K562 (cell line): ENCODE data around the gene COL4A2. TPM values are rescaled to one million over a fixed set of nuclear protein-coding genes. Genes with fewer than 3 reads are reported as not detected.

Experiments
- ATAC-seq: fragments of 200-7000 bp; cut with Tn5 transposase; 3 replicates; pipeline ENCODE4 v1.9.1; 2020; ENCODE audit warnings: moderate library complexity
- BruUV-seq: library from RNA; stranded (reverse); fragments of 400-500 nt; replicated peaks from 2 replicates; lab custom pipeline; 2021; lab: Mats Ljungman, UMichigan
- CTCF ChIA-PET: fragments of 300-600 bp; formaldehyde crosslinking; extraction: SDS; loops from one replicate; lab custom pipeline; 2021; ENCODE audit warnings: low intra/inter-chr PET ratio; lab: Yijun Ruan, JAX
- POLR2A ChIA-PET: fragments of 300-600, 350-650 bp; sonication (Branson Sonifier 250); formaldehyde crosslinking; extraction: SDS; loops from one replicate; lab custom pipeline; 2021; ENCODE audit warnings: antibody characterized with exemption, inconsistent platforms; lab: Yijun Ruan, JAX
- DNase-seq, 4 experiments: peaks; one replicate each; pipeline versions ENCODE4 v3.0.0 to v3.0.0-alpha.2; 2011 to 2018; ENCODE audit warnings: low spot score in 3 of 4, mixed read lengths in 3 of 4; ENCODE audit errors: extremely low read depth in 1 of 4
- FAIRE-seq: peaks from 2 replicates; lab custom pipeline; 2011; peaks lifted over from hg19 to GRCh38; lab: Jason Lieb, UNC
- H2AFZ ChIP-seq: 2 replicates; pipeline ENCODE4 v1.6.0; 2011; ENCODE audit warnings: low read depth, low read length, control low read depth, inconsistent platforms
- H3K27ac ChIP-seq: fragments of 200-600 bp; 3 replicates; pipeline ENCODE4 v1.8.0; 2011; ENCODE audit warnings: low read depth, mild to moderate bottlenecking, control low read depth, inconsistent platforms, low read length, moderate library complexity, mixed read lengths; ENCODE audit errors: extremely low read depth
- H3K27me3 ChIP-seq, 2 experiments: fragments of 300-600 bp in 1 of 2; 2 replicates in 1 of 2; 3 replicates in 1 of 2; pipeline versions ENCODE4 v1.6.0 to v1.8.0; 2011; ENCODE audit warnings: inconsistent platforms in 2 of 2, low read length in 2 of 2, mild to moderate bottlenecking in 1 of 2, mixed read lengths in 1 of 2, moderate library complexity in 1 of 2; ENCODE audit not compliant: control insufficient read depth in 2 of 2, insufficient read depth in 2 of 2
- H3K36me3 ChIP-seq: fragments of 300-600 bp; 3 replicates; pipeline ENCODE4 v1.8.0; 2011; ENCODE audit warnings: mild to moderate bottlenecking, low read length, inconsistent platforms; ENCODE audit not compliant: control insufficient read depth, insufficient read depth
- H3K4me1 ChIP-seq, 2 experiments: fragments of 200-600 bp in 1 of 2; replicated peaks in 1 of 2; 2 replicates in 1 of 2; 3 replicates in 1 of 2; pipeline versions ENCODE4 v1.5.1 to v1.8.0; 2011; ENCODE audit warnings: inconsistent platforms in 2 of 2, low read length in 2 of 2, mild to moderate bottlenecking in 1 of 2, mixed read lengths in 1 of 2, moderate library complexity in 1 of 2; ENCODE audit not compliant: control insufficient read depth in 2 of 2, insufficient read depth in 2 of 2
- H3K4me2 ChIP-seq: 2 replicates; pipeline ENCODE4 v1.6.1; 2011; ENCODE audit warnings: low read length, control low read depth, inconsistent platforms, mixed read lengths; ENCODE audit not compliant: insufficient read depth
- H3K4me3 ChIP-seq: fragments of 200-600 bp; sonication (generic), shearing (Covaris generic); 2 replicates; pipeline ENCODE4 v1.5.1; 2016; ENCODE audit warnings: control low read depth, inconsistent platforms
- H3K79me2 ChIP-seq: fragments of 200-600 bp; 3 replicates; pipeline ENCODE4 v1.8.0; 2011; ENCODE audit warnings: low read length, inconsistent platforms; ENCODE audit not compliant: control insufficient read depth, insufficient read depth
- H3K9ac ChIP-seq, 2 experiments: 2 replicates each; pipeline versions ENCODE4 v1.6.0 to v1.6.1; 2011; ENCODE audit warnings: low read depth in 2 of 2, low read length in 2 of 2, control low read depth in 1 of 2, inconsistent platforms in 1 of 2, mild to moderate bottlenecking in 1 of 2, mixed read lengths in 1 of 2; ENCODE audit not compliant: insufficient read depth in 1 of 2
- H3K9me1 ChIP-seq: one replicate; pipeline ENCODE4 v1.6.0; 2011; ENCODE audit warnings: inconsistent platforms, mild to moderate bottlenecking, low read length, moderate library complexity; ENCODE audit not compliant: control insufficient read depth, insufficient read depth
- H3K9me3 ChIP-seq: replicated peaks from 2 replicates; pipeline ENCODE4 v1.5.1; 2011; ENCODE audit warnings: low read depth, low read length, inconsistent platforms; ENCODE audit not compliant: control insufficient read depth, insufficient read depth
- H4K20me1 ChIP-seq: replicated peaks from 2 replicates; pipeline ENCODE4 v1.6.1; 2011; ENCODE audit warnings: low read length, inconsistent platforms, mixed read lengths; ENCODE audit not compliant: control insufficient read depth, insufficient read depth
- CHD7 ChIP-seq: fragments of 200-600 bp; sonication (generic); IDR thresholded peaks from one replicate; pipeline ENCODE4 v1.6.1; 2012; ENCODE audit warnings: mild to moderate bottlenecking, low read depth, low read length, inconsistent platforms
- GABPB1 ChIP-seq: sonication (generic); formaldehyde crosslinking; IDR thresholded peaks from 2 replicates; pipeline ENCODE4 v1.8.0; 2022; ENCODE audit warnings: mild to moderate bottlenecking, missing genetic modification reagents
- HDAC8 ChIP-seq: fragments of 450-650 bp; IDR thresholded peaks from 2 replicates; pipeline ENCODE4 v1.6.1; 2016; ENCODE audit warnings: mild to moderate bottlenecking, missing genetic modification characterization, moderate library complexity, missing compliant biosample characterization
- KDM2B ChIP-seq: fragments of 250-450 bp; sonication (Bioruptor Pico); IDR thresholded peaks from 2 replicates; pipeline ENCODE4 v1.8.0; 2021; ENCODE audit warnings: mild to moderate bottlenecking, moderate library complexity
- NELFE ChIP-seq: IDR thresholded peaks from 2 replicates; pipeline ENCODE4 v1.6.1; 2011; ENCODE audit warnings: mild to moderate bottlenecking; ENCODE audit not compliant: insufficient read depth, insufficient read length
- POLR3G ChIP-seq: IDR thresholded peaks from 2 replicates; pipeline ENCODE4 v1.6.1; 2011; ENCODE audit not compliant: insufficient read length, insufficient replicate concordance; ENCODE audit errors: extremely low read depth
- SAFB ChIP-seq: fragments of 200-400 bp; formaldehyde crosslinking; IDR thresholded peaks from 2 replicates; pipeline ENCODE4 v1.6.1; 2017; ENCODE audit warnings: low read depth, low read length, borderline replicate concordance
- SIRT6 ChIP-seq: IDR thresholded peaks from one replicate; pipeline ENCODE4 v1.6.1; 2012; ENCODE audit warnings: low read depth, mild to moderate bottlenecking, control low read depth, inconsistent platforms, low read length, moderate library complexity
- TFAP4 ChIP-seq: sonication (generic); formaldehyde crosslinking; IDR thresholded peaks from 2 replicates; pipeline ENCODE4 v1.8.0; 2022; ENCODE audit warnings: missing genetic modification reagents, mild to moderate bottlenecking, moderate library complexity, borderline replicate concordance
- ZNF124 ChIP-seq: sonication (generic); formaldehyde crosslinking; IDR thresholded peaks from 2 replicates; pipeline ENCODE4 v1.8.1; 2022; ENCODE audit warnings: missing genetic modification reagents
- WGBS: fragments of 100-300 bp; shearing (Covaris generic); methylation state at CpG from one replicate; pipeline ENCODE4 v1.1.6; 2016; ENCODE audit warnings: low coverage, mixed read lengths; ENCODE audit not compliant: insufficient coverage; ENCODE audit errors: missing lambda C conversion rate; 5-methylcytosine and 5-hydroxymethylcytosine counted together
- in situ Hi-C: fragments of 300-500 bp; cut with MboI; formaldehyde crosslinking; loops from 4 replicates; pipeline ENCODE4 v1.15.0; 2018; ENCODE audit warnings: inconsistent platforms, mixed read lengths
- intact Hi-C: fragments of 100-400 bp; cut with micrococcal nuclease; formaldehyde crosslinking; loops from 2 replicates; pipeline ENCODE4 v1.14.2; 2022
- polyA plus RNA-seq, 8 experiments: library from polyadenylated mRNA; depleted of rRNA in 4 of 8; stranded (reverse) in 5 of 8; unstranded in 3 of 8; fragments of >200 nt; fragmentation: Nextera tagmentation in 2 of 8; fragmentation: Illumina TruSeq in 1 of 8; extraction: Ambion mirVana in 2 of 8; extraction: Trizol in 1 of 8; gene quantifications; 2 replicates each; pipeline versions ENCODE4 v1.2.1 to v1.2.3, GENCODE V29; 2011 to 2014; ENCODE audit warnings: inconsistent platforms in 1 of 8, missing spikeins in 1 of 8
- total RNA-seq, 7 experiments: library from RNA; depleted of rRNA in 6 of 7; stranded (reverse); fragments of >200 nt in 6 of 7; fragmentation: Illumina TruSeq in 2 of 7; extraction: Trizol in 2 of 7; gene quantifications; 2 replicates each; pipeline versions ENCODE4 v1.2.1 to v1.2.3, GENCODE V29; 2011 to 2021; ENCODE audit warnings: low replicate concordance in 1 of 7

Gene COL4A2
- total and polyA plus RNA-seq, 9 of the 15 experiments (the other 6 are each of a cell fraction or from before 2014, with no cell fraction given) = 0.13 to 15.2 (median 8.1) TPM

- TF ChIP-seq SIRT6 (no peak), ZNF124 (no peak), SAFB (no peak), NELFE (no peak), TFAP4 (CRISPR knock-in tag) (no peak), KDM2B (CRISPR knock-in tag) (no peak)
Measured at GRCh38 chr13:110379358-110379757, 72.3 kb downstream of the COL4A2 start (continued).

- Histone ChIP-seq H3K27me3 (peaks cover 2 to 26% of the 10 kb centered on the region in 2 experiments; a peak in 3 of 5 replicates), H3K9me1 (no peaks in the 10 kb centered on the region), H3K36me3 (no peaks in the 10 kb centered on the region), H4K20me1 (no peaks in the 10 kb centered on the region), H3K4me3 (no peak overlapping the region), H3K4me1 (no peaks in the 10 kb centered on the region), H3K9me3 (no peaks in the 10 kb centered on the region), H3K9ac (no peak overlapping the region), H2AFZ (no peak overlapping the region), H3K79me2 (no peaks in the 10 kb centered on the region), H3K4me2 (no peak overlapping the region), H3K27ac (no peak overlapping the region)
- POLR2A ChIA-PET = no interaction called here
- in situ Hi-C loops = no loop called here
- ATAC-seq = no peak
- no peak for FAIRE-seq
- WGBS = 0% methylated on average over 2 of the region's 4 CpGs
- no TSS peak for BruUV-seq
- DNase-seq = no peak
- CTCF ChIA-PET = no interaction called here
- intact Hi-C loops = no loop called here
- TF ChIP-seq CHD7 (no peak), HDAC8 (tag) (no peak), KDM2B (CRISPR knock-in tag) (no peak), POLR3G (no peak), GABPB1 (CRISPR knock-in tag) (no peak)
Measured at GRCh38 chr13:110379905-110380341, 72.8 kb downstream of the COL4A2 start.
